Ovary (tissue), 3 donors: ENCODE data around the gene PRR16.
A peak's percentile ranks its signal among the peaks of the same experiment; 100 is the strongest.

ENCODE experiments used
- EP300 ChIP-seq: sonication (generic); formaldehyde crosslinking; IDR thresholded peaks from one replicate; pipeline ENCODE4 v1.6.1; 2017; ENCODE audit warnings: antibody characterized with exemption
- TF ChIP-seq, protein P1 (sequence below), 3 donors: fragments of 450-650 bp in 2 of 3; fragments of 200-600 bp in 1 of 3; IDR thresholded peaks; one replicate each; pipeline versions ENCODE4 v1.5.1 to v1.8.0; 2016 to 2022; ENCODE audit warnings: antibody characterized with exemption in 3 of 3, mild to moderate bottlenecking in 1 of 3
- donor health status: DM: no; HTN: no; CAD: no.

DNA sequence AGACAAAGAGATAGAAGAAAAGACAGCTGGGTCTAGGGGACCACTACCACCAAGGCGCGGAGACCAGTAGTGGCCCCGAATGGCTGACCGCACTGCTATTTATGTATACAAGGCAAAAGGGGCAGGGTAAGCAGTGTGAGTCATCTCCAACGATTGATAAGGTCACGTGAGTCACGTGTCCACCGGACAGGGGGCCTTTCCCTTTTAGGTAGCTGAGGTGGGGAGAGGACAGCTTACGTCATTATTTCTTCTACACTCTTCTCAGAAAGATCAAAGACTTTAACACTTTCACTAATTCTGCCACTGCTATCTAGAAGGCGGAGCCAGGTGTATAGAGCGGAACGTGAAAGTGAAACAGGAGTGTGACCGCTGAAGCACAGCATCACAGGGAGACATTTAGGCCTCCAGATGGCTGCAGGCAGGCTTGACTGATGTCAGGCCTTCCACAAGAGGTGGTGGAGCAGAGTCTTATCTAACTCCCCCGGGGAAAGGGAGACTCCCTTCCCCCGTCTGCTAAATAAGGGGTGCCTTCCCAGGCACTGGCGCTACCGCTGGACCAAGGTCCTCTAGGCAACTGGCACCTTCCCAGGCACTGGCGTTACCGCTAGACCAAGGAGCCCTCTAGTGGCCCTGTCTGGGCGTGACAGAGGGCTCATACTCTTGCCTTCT is 6.1 kb upstream of the PRR16 start:
- TF ChIP-seq, protein P1, sequence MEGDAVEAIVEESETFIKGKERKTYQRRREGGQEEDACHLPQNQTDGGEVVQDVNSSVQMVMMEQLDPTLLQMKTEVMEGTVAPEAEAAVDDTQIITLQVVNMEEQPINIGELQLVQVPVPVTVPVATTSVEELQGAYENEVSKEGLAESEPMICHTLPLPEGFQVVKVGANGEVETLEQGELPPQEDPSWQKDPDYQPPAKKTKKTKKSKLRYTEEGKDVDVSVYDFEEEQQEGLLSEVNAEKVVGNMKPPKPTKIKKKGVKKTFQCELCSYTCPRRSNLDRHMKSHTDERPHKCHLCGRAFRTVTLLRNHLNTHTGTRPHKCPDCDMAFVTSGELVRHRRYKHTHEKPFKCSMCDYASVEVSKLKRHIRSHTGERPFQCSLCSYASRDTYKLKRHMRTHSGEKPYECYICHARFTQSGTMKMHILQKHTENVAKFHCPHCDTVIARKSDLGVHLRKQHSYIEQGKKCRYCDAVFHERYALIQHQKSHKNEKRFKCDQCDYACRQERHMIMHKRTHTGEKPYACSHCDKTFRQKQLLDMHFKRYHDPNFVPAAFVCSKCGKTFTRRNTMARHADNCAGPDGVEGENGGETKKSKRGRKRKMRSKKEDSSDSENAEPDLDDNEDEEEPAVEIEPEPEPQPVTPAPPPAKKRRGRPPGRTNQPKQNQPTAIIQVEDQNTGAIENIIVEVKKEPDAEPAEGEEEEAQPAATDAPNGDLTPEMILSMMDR (IDR thresholded peaks at IDR 0.05): peak in 2 of 3 donors; percentile 22 to 63
- TF ChIP-seq EP300: no peak
